Measurements from ENCODE around the gene ETV5.
"Not testable (repeated sequence)": the region's sequence is repeated elsewhere in the genome, so short reads cannot be mapped to it uniquely, and the experiment has no call there.

DNA sequence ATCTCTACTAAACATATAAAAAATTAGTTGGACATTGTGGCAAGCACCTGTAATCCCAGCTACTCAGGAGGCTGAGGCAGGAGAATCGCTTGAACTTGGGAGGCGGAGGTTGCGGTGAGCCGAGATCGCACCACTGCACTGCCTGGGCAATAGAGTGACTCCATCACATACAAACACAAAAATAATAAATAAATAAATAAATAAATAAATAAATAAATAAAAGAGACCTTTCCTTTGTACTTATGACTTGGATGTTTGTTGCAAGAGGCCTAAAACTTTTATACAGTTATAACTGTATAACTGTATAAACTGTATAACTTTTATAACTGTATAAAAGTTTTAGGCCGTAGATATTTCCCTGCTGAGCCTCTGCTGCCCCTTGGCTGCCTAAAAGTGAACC, 87.6 kb downstream of the ETV5 start:
- TF ChIP-seq, protein P1, sequence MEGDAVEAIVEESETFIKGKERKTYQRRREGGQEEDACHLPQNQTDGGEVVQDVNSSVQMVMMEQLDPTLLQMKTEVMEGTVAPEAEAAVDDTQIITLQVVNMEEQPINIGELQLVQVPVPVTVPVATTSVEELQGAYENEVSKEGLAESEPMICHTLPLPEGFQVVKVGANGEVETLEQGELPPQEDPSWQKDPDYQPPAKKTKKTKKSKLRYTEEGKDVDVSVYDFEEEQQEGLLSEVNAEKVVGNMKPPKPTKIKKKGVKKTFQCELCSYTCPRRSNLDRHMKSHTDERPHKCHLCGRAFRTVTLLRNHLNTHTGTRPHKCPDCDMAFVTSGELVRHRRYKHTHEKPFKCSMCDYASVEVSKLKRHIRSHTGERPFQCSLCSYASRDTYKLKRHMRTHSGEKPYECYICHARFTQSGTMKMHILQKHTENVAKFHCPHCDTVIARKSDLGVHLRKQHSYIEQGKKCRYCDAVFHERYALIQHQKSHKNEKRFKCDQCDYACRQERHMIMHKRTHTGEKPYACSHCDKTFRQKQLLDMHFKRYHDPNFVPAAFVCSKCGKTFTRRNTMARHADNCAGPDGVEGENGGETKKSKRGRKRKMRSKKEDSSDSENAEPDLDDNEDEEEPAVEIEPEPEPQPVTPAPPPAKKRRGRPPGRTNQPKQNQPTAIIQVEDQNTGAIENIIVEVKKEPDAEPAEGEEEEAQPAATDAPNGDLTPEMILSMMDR (IDR thresholded peaks at IDR 0.05; ENCODE audit: insufficient read depth, low read length, poor library complexity, severe bottlenecking), result not testable (repeated sequence)
- TF ChIP-seq EZH2phosphoT487 (conservative IDR thresholded peaks at IDR 0.05; ENCODE audit: low read length), result not testable (repeated sequence)

All from SU-DHL-6 (cell line).